H1 (cell line): Measurements from ENCODE around the gene PLCB4. TPM values are rescaled to one million over a fixed set of nuclear protein-coding genes. Genes with fewer than 3 reads are reported as not detected.

ENCODE experiments used
- GTF2F1 ChIP-seq: IDR thresholded peaks from 2 replicates; pipeline ENCODE4 v1.6.1; 2012; ENCODE audit warnings: low read depth, low read length, improper control_type of control experiment, borderline replicate concordance
- polyA plus RNA-seq, 7 experiments: library from polyadenylated mRNA; depleted of rRNA in 3 of 7; stranded (reverse) in 5 of 7; unstranded in 2 of 7; fragments of >200 nt in 5 of 7; fragments of 200-250 nt in 2 of 7; gene quantifications; 1 replicate in 5 of 7; 2 replicates in 1 of 7; 4 replicates in 1 of 7; pipeline versions ENCODE4 v1.2.1 to v1.2.3, GENCODE V29; 2011 to 2013; ENCODE audit warnings: missing spikeins in 2 of 7, mixed read lengths in 2 of 7
- total RNA-seq: library from RNA; stranded (reverse); fragmentation: NEBNext Ultra II Directional; extraction: Animal tissue kit (Norgen Biotek cat#: 25700); gene quantifications from 2 replicates; pipeline ENCODE4 v1.2.1, GENCODE V29; 2021

PLCB4 gene
- total and polyA plus RNA-seq, 2 of the 8 experiments (the other 6 are each of a cell fraction or from before 2014, with no cell fraction given), result 3.2 to 14.1 TPM

DNA sequence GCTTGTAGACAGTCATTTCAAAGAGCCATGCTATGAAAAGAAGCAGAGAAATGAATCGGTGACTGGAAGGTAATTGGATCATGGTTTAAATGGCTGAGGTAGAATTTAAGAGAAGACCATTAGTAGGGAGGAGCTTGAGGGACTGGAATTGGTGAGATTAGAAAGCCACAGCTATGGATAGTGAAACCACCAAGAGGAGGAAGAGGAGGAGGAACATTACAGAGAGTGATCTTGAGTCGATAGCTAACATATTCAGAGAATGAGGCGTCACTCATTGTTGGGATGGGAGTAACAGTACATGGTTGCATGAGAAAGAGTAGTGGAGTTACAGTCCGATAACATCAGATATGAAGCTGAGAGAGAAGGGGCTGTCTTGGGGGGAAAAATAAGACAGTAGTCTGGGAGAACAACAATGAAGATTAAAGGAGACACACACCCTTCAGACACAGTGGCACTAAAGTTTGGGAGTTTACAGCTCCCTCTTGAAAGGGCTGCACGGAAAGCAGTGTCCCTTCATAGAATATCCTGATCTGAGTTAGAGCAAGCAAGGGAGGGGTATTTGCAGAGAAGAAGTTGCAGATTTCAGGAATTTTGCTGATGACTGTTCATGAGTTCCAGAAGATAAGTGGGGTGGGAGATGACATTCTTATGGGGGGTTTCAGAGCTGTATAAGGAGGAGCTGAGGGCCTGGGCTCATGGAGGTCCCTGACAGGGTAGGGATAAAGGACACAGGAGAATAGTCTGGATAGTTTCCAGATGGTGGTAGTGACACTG is 430.4 kb downstream of the PLCB4 start (continued):
- TF ChIP-seq GTF2F1, result no peak
